ENCODE data around the gene HOXB2.

DNA sequence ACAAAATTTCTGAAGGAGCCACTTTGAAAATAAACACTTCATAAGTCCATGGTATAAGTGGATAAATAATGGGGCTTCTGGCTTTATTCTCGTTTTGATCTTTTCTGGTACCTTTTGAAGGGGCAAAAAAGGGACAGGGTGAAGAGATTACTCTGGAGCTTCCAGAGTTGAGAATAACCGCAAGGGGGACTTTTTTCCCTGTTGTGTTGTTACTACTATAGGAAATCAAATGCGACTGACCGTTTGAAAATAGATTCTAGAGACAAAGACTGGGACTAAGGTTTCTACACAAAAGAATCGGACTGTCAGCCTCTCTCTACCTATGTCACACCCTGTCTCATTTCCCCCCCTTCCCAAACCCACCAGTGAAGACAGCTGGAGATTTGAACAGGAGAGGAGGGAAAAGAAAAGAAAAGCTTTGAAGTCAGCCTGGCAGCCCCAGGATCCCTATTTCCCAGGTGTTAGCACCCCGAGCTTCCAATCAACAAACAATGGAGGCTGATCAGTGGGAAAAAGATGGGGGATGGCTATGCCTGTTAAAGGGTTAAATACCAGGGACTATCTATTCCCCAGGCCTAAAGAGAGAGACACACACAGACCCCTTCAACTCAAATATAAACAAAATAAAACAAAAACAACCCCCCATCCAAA, 24.9 kb upstream of the HOXB2 start:
- TF ChIP-seq EZH2 (IDR thresholded peaks at IDR 0.05; ENCODE audit: low read depth, unreplicated experiment) (peak; percentile 55), JUNB (IDR thresholded peaks at IDR 0.05; ENCODE audit: unreplicated experiment) (no peak), CREB1 (CRISPR knock-in tag; IDR thresholded peaks at IDR 0.05; ENCODE audit: low read depth) (no peak), POLR2AphosphoS5 (IDR thresholded peaks at IDR 0.05; ENCODE audit: low read depth) (no peak), ZNF331 (CRISPR knock-in tag; IDR thresholded peaks at IDR 0.05; ENCODE audit: low read depth) (no peak), EZH2phosphoT487 (IDR thresholded peaks at IDR 0.05; ENCODE audit: unreplicated experiment) (no peak)
- TF ChIP-seq, protein P1, sequence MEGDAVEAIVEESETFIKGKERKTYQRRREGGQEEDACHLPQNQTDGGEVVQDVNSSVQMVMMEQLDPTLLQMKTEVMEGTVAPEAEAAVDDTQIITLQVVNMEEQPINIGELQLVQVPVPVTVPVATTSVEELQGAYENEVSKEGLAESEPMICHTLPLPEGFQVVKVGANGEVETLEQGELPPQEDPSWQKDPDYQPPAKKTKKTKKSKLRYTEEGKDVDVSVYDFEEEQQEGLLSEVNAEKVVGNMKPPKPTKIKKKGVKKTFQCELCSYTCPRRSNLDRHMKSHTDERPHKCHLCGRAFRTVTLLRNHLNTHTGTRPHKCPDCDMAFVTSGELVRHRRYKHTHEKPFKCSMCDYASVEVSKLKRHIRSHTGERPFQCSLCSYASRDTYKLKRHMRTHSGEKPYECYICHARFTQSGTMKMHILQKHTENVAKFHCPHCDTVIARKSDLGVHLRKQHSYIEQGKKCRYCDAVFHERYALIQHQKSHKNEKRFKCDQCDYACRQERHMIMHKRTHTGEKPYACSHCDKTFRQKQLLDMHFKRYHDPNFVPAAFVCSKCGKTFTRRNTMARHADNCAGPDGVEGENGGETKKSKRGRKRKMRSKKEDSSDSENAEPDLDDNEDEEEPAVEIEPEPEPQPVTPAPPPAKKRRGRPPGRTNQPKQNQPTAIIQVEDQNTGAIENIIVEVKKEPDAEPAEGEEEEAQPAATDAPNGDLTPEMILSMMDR (conservative IDR thresholded peaks at IDR 0.05; ENCODE audit: low read depth in 2 of 2), result no peak
- TF ChIP-seq, protein P2, sequence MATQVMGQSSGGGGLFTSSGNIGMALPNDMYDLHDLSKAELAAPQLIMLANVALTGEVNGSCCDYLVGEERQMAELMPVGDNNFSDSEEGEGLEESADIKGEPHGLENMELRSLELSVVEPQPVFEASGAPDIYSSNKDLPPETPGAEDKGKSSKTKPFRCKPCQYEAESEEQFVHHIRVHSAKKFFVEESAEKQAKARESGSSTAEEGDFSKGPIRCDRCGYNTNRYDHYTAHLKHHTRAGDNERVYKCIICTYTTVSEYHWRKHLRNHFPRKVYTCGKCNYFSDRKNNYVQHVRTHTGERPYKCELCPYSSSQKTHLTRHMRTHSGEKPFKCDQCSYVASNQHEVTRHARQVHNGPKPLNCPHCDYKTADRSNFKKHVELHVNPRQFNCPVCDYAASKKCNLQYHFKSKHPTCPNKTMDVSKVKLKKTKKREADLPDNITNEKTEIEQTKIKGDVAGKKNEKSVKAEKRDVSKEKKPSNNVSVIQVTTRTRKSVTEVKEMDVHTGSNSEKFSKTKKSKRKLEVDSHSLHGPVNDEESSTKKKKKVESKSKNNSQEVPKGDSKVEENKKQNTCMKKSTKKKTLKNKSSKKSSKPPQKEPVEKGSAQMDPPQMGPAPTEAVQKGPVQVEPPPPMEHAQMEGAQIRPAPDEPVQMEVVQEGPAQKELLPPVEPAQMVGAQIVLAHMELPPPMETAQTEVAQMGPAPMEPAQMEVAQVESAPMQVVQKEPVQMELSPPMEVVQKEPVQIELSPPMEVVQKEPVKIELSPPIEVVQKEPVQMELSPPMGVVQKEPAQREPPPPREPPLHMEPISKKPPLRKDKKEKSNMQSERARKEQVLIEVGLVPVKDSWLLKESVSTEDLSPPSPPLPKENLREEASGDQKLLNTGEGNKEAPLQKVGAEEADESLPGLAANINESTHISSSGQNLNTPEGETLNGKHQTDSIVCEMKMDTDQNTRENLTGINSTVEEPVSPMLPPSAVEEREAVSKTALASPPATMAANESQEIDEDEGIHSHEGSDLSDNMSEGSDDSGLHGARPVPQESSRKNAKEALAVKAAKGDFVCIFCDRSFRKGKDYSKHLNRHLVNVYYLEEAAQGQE (IDR thresholded peaks at IDR 0.05; ENCODE audit: unreplicated experiment), result no peak
- TF ChIP-seq, protein P3, sequence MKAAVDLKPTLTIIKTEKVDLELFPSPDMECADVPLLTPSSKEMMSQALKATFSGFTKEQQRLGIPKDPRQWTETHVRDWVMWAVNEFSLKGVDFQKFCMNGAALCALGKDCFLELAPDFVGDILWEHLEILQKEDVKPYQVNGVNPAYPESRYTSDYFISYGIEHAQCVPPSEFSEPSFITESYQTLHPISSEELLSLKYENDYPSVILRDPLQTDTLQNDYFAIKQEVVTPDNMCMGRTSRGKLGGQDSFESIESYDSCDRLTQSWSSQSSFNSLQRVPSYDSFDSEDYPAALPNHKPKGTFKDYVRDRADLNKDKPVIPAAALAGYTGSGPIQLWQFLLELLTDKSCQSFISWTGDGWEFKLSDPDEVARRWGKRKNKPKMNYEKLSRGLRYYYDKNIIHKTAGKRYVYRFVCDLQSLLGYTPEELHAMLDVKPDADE (IDR thresholded peaks at IDR 0.05), result no peak

All from GM23338 (cell line).